NCI-H774 (cell line): Measurements from ENCODE around the gene RENBP.
A peak's percentile ranks its signal among the peaks of the same experiment; 100 is the strongest.

Experiments
- DNase-seq: peaks from one replicate; lab custom pipeline; 2025; lab: John Stamatoyannopoulos, UW

The RENBP gene

DNA sequence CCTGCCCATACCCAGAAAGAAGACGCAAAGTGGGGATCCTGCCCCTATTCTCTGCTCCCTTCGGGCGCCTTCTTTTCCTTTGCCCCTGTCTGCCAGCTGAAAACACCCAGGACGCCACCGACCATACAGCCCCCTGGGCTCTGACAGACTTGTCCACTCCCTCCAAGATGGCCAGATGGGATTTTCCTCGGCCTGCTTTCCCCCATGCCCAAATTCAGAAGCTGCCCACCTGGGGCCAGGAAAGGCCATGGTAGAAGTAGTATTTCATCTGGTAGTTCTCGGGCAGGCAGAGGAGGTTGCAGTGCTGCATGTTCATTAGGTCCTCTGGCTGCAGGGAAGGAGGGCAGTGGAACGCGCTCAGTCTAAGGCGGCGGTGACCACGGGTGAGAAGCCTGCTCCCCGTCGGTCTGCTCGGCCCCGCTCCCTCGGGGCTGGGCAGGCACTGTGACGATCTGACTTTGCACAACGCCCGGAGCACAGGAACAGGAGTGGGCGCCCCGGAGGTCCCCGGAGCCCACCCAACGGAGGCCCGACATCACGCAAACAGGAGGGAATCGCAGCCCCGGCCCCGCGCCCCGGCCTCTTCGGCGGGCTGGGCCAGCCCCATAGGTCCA lies 10.2 kb downstream of the RENBP start:
- no peak for DNase-seq

DNA sequence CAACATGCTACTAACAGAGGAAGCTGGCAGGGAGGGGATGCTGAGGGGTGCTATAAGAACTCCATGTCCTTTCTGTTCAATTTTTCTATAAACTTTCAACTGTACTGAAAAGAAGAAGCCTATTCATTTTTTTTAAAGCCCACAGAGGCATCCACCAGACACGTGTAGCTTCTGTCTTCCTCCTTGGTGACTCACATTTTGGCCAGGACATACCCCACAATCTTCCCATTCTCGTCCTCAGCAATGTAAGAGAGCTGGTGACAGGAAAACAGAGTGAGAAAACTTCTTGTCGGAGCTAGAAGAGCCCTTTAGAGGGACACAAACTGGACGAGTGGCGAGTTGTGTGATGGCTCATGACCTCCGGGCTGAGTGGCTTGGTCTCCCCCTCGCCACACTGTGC lies 10.7 kb downstream of the RENBP start:
- no peak for DNase-seq

DNA sequence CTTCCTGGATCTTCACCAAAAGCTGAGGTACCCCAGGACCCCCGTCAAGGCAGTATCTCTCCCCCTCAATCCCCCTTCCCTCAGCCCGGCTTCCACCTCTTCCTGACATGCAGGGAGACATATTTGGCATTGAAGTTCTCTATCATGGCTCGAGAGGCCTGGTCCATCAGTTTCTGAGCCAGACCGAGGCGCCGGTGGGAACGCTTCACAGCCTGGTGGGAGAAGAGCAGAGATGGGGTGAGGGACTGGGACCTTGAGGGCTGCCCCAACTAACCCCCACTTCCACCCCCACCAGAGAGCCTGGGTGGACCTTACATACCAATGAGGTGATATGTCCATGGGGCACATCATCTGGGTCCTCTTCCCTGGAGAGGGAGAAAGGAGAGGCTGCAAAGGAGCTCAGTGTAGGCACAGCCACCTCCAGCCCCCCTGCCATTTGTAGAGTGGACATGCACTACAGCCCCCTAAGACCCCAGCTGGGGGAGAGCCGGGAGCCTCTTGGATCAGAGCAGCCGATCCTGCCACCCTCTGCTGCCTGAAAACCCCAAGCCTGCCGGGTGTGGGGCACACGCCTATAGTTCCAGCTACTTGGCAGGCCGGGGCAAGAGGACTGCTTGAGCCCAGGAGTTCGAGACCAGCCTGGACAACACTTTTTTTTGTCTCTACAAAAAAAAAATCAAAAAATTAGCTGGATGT lies 12.1 kb downstream of the RENBP start:
- DNase-seq = no peak

DNA sequence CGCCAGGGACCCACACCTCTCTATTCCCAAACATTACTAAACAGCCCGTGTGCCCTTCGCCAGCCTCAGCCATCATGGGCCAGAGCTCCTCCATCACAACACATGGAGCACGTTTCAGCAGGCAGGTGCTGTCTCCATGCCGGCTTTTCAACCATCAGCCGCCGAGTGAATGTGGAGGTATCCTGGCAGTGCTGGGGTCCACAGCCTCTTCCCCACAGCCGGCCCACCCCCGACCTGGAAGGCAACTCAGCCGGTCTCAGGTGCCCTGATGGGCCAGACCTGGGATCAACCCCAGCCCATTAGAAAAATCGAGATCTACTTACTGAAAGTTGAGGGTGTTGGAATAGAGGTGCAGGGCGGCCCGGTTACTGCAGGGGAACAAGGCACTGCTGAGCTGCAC lies 12.7 kb downstream of the RENBP start:
- no peak for DNase-seq

DNA sequence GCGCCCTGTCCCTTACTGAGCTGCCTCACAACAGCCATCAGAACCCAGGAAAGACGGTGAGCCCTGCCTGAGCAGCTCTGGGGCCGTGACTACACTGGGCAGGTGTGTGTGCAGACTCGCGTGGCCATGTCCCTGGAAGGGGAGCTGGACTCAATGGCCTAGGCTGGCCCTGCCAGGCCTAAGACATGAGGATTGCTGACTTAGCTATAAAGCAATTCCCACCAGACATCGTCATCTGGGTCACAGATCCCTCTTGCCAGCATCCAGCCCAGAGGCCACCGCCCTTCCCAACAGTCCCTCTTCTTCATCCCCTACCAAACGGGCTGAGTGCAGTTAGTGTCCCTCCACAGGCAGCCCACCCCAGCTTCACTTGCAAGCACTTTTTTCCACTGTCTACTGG lies 13.3 kb downstream of the RENBP start:
- DNase-seq = no peak

DNA sequence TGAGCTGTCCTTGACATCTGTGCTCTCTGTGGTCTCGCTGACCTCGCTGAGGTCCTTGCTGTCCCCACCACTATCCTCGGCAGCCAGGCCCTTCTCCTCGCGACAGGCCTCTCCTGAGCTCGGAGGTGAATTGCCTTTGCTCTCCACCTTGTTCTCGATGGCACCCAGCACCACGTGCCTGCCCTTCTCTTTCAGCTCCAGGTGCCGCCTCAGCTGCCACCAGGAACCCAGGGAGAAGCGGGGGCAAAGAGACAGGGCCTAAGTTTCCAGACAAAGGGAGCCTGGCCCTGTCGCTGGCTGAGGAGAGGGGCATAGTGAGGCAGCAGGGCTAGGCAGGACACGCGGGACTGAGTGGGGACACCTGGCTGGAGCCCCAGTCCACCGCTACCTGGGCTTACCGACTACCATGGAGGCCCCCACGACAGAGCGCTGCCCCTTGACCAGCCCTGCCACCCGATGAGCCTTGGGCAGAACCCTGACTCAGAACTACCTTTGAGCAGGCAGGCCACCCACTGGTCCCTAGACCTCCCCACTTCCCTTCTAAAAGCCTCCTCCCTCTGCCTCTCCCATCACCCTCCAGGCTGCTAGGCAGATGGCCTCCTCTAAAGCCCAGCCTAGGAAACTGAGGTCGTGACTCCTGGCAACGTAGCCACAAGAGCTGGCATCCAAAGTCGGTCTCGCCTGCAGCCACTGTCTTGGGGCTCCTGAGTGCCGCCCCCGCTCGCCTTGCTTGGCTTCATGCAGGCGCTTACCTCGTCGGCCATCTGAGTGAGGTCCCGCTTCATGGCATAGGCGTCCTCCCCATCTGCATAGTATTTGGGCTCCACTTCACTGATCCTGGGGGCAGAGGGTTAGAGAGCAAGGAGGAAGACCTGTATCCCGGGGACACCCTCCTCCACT lies 14.2 kb downstream of the RENBP start:
- no peak for DNase-seq

DNA sequence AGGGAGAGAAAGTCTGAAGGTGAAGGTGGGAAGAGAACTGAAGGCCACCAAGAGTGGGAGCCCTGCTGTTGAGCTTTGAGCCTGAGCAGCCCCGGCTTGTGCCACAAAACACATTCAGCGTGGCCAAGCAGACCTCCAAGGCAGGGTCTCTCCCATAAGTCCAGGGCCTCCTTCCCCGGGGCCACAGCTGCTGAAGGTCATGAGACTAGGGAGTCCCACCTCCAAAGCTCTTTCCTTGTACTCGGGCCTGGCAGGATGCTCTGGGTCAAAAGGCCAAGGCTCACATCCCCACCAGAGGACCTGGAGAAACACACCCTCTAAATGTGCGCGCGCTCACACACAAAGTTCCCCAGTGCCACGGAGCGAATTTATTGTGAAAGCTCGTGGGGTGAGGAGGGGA lies 14.9 kb downstream of the RENBP start:
- DNase-seq = no peak

DNA sequence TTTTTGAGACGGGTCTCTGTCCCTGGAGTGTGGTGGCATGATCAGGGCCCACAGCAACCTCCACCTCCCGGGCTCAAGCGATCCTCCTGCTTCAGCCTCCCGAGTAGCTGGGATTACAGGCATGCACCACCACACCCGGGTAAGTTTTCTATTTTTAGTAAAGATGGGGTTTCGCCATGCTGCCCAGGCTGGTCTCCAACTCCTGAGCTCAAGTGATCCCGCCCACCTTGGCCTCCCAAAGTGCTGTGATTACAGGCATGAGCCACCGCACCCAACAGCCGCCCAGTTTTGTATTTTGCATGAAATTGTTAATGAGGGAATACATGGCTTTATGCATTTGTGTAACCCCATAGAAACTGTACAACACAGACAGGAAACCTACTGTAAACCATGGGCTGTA lies 15.6 kb downstream of the RENBP start:
- no peak for DNase-seq

DNA sequence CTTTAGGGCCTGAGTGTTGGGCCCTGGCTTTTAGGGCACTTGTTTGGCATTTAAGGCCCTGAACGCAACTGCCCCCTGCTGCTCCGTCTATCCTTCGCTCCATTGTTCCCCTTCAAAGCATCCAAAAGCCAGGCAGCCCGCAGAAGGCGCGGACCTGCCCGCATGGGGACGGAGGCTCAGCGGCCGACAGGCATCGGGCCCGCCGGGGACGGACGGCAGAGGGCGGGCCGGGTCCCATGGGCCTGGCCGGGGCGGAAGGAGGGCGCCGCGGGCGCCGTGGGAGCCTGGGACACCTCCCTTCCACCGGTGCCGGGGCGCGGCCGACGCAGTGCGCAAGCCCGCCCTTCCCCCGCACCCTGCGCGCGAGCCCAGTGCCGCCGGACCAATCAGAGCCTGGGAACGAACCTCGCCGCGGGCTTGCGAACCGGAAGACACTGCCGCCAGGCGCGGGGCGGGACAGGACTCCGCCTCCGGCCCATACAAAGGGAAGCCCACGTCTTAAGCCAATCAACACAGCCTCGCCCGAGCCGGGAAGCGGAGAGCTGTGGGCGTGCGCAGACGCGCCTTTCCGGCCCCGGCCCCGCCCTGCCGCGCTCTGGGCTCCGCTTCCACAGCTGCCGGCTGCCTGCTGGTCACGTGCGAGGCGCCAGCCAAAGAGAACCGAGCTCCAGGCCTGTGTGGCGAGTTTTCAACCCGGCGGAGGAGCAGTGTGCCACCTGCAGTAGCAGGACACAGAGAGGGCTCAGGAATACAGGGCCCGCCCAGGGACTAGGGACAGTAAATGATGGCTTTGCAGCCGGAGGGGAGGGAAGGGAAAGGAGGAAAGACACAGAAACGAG lies 16.3 kb downstream of the RENBP start:
- DNase-seq = peak; percentile 98

DNA sequence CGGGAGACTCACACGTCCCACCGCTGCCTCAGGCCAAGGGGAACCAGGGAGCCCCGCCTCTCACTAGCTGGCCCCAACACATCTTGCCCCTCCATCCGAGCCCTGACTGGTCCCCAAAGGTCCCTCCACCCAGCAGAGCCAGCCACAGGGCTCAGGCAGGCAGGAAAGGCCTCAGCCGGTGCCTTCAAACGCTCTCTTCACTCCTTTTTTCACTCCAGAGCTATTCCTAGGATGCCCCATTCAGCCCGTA lies 16.8 kb downstream of the RENBP start:
- DNase-seq = no peak

DNA sequence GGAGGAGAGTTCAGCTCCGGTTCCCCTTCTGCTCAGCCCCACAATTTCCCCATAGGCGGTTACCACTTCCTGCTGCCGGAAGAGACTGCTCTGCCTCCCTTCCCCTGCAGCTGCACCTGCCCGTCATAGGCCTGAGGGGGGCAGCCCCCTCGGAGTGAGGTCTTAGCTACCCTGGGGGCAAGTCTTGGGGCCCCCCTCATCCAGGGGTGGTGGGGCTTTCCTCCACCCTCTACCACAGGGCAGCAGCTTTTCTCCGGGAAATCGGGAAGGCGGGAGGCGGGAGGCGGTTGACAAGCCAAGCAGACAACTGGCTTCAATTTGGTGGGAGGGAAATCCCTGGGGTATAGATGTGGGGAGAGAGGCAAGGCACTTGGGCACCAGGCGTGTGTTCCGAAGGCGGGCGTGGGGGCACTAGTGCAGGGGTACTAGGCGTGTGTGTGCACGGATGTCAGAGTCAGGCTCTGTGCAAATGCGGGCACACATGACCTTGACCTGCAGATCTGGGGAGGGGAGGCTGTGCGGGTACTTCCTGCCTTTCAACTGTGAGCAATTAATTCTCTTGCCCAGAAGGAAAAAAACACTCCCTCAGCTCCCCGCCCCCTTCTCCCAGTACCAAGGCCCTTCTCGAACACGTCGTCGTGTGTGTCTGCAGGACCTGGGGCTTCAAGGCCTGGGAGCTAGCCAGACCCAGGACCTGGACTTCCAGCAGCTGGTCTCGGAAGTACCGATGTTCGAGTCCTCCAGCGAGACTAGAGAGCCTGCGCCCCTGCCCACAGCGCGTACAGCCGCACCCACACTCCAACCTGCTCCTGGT lies 17.4 kb downstream of the RENBP start:
- peak; percentile 23 for DNase-seq

DNA sequence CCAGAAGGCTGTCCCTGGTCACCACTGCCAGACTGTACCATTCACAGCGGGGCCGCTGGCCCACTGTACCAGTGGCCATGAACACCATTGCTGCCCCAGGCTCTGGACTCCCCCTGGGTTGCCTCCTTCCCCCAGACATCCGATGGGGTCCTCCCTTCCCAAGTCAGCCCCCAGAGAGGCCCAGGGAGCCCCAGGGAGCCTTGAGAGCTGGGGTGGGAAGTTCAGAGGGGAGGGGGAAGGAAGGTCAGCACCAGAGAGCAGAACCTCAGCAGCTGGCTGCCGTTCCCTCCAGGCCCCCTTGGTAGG lies 17.9 kb downstream of the RENBP start:
- no peak for DNase-seq

DNA sequence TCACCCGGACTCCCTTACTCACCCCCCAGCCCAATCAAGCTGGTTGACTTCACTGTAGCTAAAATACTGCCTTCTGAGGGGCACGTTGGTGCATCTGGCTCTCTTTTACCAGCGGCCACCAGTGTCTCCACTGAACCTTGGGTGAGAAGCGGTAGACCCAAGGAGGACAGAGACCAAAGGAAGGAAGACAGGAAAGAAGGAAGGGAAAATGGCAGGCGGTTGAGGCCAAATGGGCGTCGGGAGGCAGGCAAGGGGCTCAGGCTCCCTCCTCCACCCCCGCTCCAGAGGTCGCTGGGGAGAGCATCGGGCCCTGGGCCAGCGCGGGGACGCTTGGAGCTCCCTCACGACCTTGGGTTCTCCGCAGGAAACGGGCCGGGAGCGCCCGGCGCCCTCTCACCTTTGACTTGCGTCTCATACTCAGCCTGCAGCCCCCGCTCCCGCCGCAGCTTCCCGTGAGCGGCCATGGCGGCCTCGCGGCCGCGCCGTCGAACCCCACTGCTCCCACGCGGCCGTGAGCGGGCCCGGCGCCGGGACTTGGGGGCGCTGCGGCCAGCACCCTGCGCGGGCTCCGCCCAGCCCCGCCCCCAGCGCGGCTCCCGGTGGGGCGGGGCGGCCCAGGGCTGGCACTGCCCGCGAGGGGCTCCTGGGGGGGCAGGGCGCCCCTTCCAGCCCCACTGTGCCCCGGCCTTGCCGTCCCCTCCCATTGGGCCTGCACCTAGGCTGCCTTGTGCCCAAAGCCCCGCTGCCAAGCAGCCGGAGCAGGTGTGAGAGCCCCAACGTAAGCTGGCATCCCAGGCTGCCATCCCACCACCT lies 18.5 kb downstream of the RENBP start, which contains the start of gene ARHGAP4:
Gene ARHGAP4, minus strand, starts transcription at position 526 of the 813 bp plus-strand sequence. Its CDS starts 62 bp downstream, at position 464.
- peak; percentile 32 for DNase-seq

DNA sequence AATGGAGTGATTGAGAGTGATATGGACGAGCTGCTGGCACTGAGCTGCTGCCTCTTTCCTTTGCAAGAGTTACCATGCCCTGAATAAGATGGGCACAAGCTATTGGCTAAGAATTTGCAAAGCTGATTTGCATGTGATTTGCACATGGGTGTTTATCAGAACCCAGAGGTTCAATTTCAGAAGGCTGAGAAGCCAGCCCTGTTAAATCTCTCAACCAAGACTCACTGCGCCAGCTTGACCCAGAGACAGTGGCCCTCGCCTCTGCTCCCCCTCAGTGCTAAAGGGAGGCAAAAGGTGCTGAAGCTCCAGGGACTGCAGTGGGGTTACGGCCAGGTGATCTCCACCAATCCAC lies 19.1 kb downstream of the RENBP start:
- no peak for DNase-seq

DNA sequence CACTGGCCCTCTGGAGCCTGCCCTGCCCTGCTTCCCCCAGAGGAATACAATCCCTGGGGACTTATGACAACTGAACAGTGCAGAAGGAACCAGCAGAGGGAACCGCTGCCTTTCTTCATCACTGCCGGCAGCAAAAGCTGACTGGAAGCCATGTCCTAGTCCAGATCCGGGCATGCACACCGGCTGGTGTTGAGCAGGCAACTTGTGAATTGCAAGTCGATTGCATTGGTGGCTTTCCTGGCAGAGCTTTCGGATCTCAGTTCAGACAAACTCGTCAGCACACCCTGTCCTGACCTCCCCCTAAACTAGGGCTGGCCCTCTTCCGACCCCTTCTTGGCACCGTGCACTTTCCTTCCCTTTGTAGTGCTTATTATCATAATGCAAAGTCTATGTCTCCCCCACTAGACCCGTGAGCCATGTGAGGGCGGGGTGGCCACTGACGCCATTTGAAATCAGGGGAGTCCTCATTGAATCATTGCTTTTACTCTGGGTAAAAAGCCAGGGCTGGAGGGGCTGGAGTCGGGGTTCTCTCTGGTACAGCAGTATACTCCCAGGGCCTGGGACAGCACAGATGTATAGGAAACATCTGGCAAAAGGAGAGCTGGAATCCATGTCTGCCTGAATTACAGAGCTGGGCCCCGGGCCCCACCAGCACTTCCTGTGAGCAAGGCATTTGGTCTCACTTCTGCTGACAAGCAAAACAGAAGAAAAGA lies 20.1 kb downstream of the RENBP start:
- no peak for DNase-seq

DNA sequence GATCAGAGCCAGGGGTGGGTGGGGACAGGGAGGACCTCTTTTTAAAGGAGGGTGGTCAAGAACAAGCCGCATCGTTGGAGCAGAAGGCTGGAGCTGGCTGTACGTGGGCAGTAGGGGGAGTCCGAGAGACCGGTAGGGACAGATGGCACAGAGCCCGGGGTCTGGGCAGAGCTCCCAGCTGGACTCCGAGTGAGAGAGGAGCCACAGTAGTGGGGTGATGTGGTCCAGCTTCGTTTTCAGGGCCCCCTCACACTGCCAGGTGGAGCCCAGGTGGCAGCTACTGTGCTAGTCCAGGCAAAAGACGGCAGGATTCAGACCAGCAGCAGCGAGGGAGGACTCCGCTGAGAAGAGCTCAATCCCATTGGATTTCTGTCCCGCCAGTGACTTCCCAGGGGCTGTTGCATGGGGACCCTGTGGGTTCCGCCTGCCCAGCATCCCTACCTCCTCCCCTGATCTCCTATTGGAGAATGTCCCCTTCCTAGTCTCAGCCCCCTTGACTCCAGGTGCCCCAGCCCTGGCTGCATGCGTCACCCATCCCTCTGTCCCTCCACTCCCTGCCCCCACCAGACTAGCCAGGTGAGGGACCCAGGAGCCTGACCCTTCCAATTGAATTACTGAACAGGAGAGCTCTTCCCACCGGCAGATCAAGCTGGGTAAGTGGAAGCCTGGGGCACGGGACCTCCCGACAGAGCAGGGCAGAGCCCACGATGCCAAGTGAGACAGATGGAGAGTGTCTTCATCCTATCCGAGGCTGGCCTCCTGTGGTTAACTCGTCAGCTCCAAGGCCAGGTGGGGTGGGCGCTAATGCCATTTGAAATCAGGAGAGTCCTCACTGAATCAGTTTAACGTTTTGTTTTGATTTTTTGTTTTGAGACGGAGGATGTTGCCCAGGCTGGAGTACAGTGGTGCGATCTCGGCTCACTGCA lies 21.2 kb downstream of the RENBP start:
- DNase-seq = no peak

DNA sequence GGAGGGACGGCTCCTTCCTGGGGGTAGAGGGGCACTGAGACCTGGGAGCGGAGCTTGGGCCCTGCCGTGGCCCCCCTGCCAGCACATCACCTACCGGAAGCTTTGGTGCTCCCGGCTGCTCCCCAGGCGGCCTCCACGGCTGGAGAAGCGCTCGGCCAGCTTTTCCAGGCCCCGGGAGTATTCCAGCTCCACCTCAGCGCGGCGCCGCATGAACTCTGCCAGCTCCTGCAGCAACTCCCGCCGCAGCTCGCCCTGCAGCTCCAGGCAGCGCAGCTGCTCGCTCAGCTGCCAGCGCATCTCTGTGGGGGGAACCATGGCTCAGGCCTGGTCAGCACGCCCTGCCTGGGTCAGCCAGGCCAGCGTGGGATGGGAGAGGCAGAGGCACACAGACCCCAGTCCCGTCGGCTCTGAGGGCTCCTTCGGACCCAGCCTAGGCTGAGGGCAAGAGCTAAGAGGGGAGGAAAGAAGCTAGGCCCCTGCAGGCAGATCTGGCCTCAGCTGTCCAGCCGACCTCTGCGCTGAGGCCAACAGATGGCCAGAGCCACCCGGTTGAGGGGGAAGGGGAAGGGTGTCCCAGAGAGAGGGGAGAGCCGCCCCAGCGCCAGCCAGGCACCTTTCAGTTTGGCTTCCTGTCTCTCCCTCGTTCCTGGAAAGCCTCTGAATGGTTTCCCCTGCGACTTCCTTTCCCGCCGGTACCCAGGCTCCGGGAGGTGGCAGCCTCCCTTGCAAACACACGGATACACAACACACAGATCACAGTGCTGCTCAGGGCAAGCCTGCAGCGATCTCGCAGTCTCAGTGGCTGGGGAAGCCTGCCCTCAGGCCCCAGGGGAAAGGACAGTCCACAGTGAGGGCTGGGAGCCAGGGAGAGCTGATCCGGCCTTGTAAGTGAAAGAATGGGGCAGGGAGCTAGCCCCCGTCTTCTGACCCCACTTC lies 22.7 kb downstream of the RENBP start:
- DNase-seq = no peak

DNA sequence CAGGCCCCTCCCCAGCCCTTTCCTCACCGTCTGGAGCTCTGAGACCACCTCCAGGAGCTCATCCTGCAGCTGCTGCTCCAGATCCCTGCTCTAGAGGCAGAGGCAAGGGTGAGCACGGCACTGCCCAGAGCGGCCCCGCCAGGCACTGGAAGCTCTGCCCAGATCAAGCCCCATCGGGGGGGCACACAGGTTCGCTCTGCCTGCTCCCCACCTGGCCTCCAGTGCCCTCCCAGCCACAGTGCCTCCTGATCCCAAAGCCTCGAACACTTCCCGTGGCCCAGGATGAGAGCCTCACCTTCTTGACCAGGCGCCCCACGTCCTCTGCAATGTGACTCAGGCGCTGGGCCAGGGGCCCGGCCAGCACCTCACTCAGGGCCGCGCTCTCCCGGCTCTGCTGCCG lies 23.4 kb downstream of the RENBP start:
- DNase-seq = no peak
